ENCODE results near the gene NUP88. TPM values are rescaled to one million over a fixed set of nuclear protein-coding genes. Genes with fewer than 3 reads are reported as not detected.

The NUP88 gene
- polyA plus RNA-seq, 1 donor from 2014 or later, result 86.5 TPM

GRCh38 chr17:5365831-5366230 is 53.6 kb downstream of the NUP88 start:
- Histone ChIP-seq H3K27me3 (ENCODE audit: insufficient read depth, low read depth, low read length) (no peaks in the 10 kb centered on the region), H3K36me3 (ENCODE audit: insufficient read depth, low read length) (peaks cover 5% of the 10 kb centered on the region), H3K9me3 (ENCODE audit: low read length) (no peaks in the 10 kb centered on the region), H4K20me1 (ENCODE audit: insufficient read depth) (no peaks in the 10 kb centered on the region), H2AFZ (ENCODE audit: low read depth, low read length) (no peak overlapping the region), H3K9me2 (ENCODE audit: insufficient read depth, low read length) (no peaks in the 10 kb centered on the region), H3K27ac (ENCODE audit: low read length) (no peak overlapping the region), H3K4me3 (ENCODE audit: low read length) (no peak overlapping the region), H3K79me2 (replicated peaks; ENCODE audit: insufficient read depth, low read length) (no peaks in the 10 kb centered on the region), H3F3A (ENCODE audit: insufficient read depth, low read length, poor library complexity, severe bottlenecking) (no peaks in the 10 kb centered on the region), H3K4me2 (ENCODE audit: low read length) (no peak overlapping the region), H3K9ac (ENCODE audit: low read length) (no peak overlapping the region)
- no peak for TF ChIP-seq POLR2AphosphoS5 (IDR thresholded peaks at IDR 0.05)
- TF ChIP-seq MXI1 (conservative IDR thresholded peaks at IDR 0.05; ENCODE audit: poor library complexity, severe bottlenecking), result no peak
- no peak for TF ChIP-seq EZH2 (IDR thresholded peaks at IDR 0.05; ENCODE audit: borderline replicate concordance, insufficient read depth, low read length, poor library complexity, severe bottlenecking)

- no peak overlapping the region for H3K27ac ChIP-seq (ENCODE audit: low read length)
- peaks cover 5% of the 10 kb centered on the region for H3K36me3 ChIP-seq (ENCODE audit: insufficient read depth, low read length)
- H3K27me3 ChIP-seq (ENCODE audit: insufficient read depth, low read depth, low read length), result no peaks in the 10 kb centered on the region
- no peaks in the 10 kb centered on the region for H3F3A ChIP-seq (ENCODE audit: insufficient read depth, low read length, poor library complexity, severe bottlenecking)
- H3K4me2 ChIP-seq (ENCODE audit: low read length), result no peak overlapping the region
- no peaks in the 10 kb centered on the region for H4K20me1 ChIP-seq (ENCODE audit: insufficient read depth)
- no peak overlapping the region for H3K9ac ChIP-seq (ENCODE audit: low read length)
- H3K9me2 ChIP-seq (ENCODE audit: insufficient read depth, low read length), result no peaks in the 10 kb centered on the region
- TF ChIP-seq MXI1 (conservative IDR thresholded peaks at IDR 0.05; ENCODE audit: poor library complexity, severe bottlenecking) (no peak), SMC3 (conservative IDR thresholded peaks at IDR 0.05; ENCODE audit: poor library complexity) (no peak), EZH2 (IDR thresholded peaks at IDR 0.05; ENCODE audit: borderline replicate concordance, insufficient read depth, low read length, poor library complexity, severe bottlenecking) (no peak), RAD21 (conservative IDR thresholded peaks at IDR 0.05) (no peak), TAF1 (IDR thresholded peaks at IDR 0.05; ENCODE audit: low read depth) (no peak), CTCF (IDR thresholded peaks at IDR 0.05; ENCODE audit: poor library complexity, severe bottlenecking) (no peak), POLR2AphosphoS5 (IDR thresholded peaks at IDR 0.05) (no peak), REST (IDR thresholded peaks at IDR 0.05; ENCODE audit: borderline replicate concordance) (no peak), EP300 (conservative IDR thresholded peaks at IDR 0.05; ENCODE audit: poor library complexity, severe bottlenecking) (no peak)
- no peaks in the 10 kb centered on the region for H3K9me3 ChIP-seq (ENCODE audit: low read length)
- H3K79me2 ChIP-seq (replicated peaks; ENCODE audit: insufficient read depth, low read length), result peaks cover 3% of the 10 kb centered on the region
- no peak overlapping the region for H3K4me3 ChIP-seq (ENCODE audit: low read length)
- no peak overlapping the region for H2AFZ ChIP-seq (ENCODE audit: low read depth, low read length)
Observed at GRCh38 chr17:5364696-5365095, 54.8 kb downstream of the NUP88 start.
